ENCODE data around the gene CYP46A1.
"Not testable (repeated sequence)": the region's sequence is repeated elsewhere in the genome, so short reads cannot be mapped to it uniquely, and the experiment has no call there.

Gene CYP46A1

GRCh38 chr14:99656171-99656570 is 27.9 kb upstream of the CYP46A1 start:
- no peak for DNase-seq (ENCODE audit: extremely low read depth in 1 of 2, low read depth in 1 of 2)

GRCh38 chr14:99657645-99658155 is 26.4 kb upstream of the CYP46A1 start:
- DNase-seq (ENCODE audit: extremely low read depth in 1 of 2, low read depth in 1 of 2): no peak

GRCh38 chr14:99658218-99658845 is 25.8 kb upstream of the CYP46A1 start:
- DNase-seq (ENCODE audit: extremely low read depth in 1 of 2, low read depth in 1 of 2): no peak

GRCh38 chr14:99659333-99659741 is 24.8 kb upstream of the CYP46A1 start:
- DNase-seq (ENCODE audit: extremely low read depth in 1 of 2, low read depth in 1 of 2): no peak

- no peak for DNase-seq (ENCODE audit: extremely low read depth in 1 of 2, low read depth in 1 of 2)
These were observed 24.0 kb upstream of the CYP46A1 start for GRCh38 chr14:99660006-99660566.

DNA sequence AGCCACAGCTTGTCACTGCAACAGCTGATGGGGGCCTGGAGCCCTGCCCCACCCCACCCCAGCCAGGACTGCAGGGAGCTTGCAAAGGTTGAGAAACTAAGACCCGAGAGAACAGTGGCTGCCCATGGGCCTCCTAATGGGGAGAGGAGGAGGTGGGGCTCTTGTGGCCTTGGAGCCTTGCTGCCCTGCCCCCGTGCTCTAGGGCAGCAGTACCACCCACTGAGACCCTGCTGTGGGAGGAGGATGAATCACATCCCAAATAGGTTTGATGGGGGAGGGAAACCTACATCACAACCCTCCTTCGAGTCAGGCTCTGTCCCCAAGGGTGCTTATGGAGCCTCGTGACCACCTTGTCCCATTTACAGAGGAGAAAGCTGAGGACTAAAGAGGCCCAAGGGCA is 23.3 kb upstream of the CYP46A1 start:
- no peak for DNase-seq (ENCODE audit: extremely low read depth in 1 of 2, low read depth in 1 of 2)

DNA sequence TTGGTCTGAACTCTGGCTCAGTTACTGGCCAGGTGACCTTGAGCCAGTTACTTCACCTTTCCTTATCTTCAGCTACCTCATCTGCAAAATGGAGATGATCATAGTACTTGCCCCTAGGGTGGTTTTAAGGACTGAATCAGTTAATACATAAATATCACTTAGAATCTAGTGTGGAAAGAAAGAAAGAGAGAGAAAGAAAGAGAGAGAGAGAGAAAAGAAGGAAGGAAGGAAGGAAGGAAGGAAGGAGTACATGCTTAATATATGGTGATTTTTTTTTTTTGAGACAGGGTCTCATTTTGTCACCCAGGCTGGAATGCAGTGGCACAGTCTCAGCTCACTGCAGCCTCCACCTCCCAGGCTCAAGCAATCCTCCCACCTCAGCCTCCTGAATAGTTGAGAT is 22.9 kb upstream of the CYP46A1 start:
- DNase-seq (ENCODE audit: extremely low read depth in 1 of 2, low read depth in 1 of 2): not testable (repeated sequence)

DNA sequence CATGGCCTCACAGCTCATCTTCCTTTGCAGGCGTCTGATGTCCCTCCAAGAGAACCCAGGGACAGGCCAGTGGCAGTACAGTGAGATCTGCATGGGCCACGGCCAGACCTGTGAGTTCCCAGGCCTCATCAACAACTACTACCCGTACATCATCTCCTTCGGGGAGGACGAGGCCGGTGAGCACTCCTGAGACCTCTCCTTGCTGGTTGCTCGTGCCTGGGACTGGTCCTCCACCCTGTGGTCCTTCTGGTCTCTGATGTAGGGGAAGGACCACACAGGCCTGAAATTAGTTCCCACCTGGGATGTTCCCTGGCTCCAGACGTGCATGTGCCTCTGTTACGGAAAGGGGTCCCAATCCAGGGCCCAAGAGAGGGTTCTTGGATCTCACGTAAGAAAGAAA is 21.3 kb upstream of the CYP46A1 start:
- DNase-seq (ENCODE audit: extremely low read depth in 1 of 2, low read depth in 1 of 2): no peak

- DNase-seq (ENCODE audit: extremely low read depth in 1 of 2, low read depth in 1 of 2): no peak
These were observed 20.6 kb upstream of the CYP46A1 start for GRCh38 chr14:99663386-99664057.

- no peak for DNase-seq (ENCODE audit: extremely low read depth in 1 of 2, low read depth in 1 of 2)
These were observed 19.8 kb upstream of the CYP46A1 start for GRCh38 chr14:99664058-99664936.

DNA sequence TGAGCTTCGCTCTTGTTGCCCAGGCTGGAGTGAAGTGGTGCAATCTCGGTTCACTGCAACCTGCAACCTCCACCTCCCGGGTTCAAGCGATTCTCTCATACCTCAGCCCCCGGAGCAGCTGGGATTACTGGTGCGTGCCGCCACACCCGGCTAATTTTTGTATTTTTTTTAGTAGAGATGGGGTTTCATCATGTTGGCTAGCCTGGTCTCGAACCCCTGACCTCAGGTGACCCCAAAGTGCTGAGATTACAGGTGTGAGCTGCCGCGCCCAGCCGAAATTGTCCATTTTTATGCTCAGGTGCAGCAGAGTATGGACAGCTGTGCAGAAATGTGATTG is 19.2 kb upstream of the CYP46A1 start:
- DNase-seq (ENCODE audit: extremely low read depth in 1 of 2, low read depth in 1 of 2): no peak

GRCh38 chr14:99666533-99666932 is 17.6 kb upstream of the CYP46A1 start:
- DNase-seq (ENCODE audit: extremely low read depth in 1 of 2, low read depth in 1 of 2): no peak

DNA sequence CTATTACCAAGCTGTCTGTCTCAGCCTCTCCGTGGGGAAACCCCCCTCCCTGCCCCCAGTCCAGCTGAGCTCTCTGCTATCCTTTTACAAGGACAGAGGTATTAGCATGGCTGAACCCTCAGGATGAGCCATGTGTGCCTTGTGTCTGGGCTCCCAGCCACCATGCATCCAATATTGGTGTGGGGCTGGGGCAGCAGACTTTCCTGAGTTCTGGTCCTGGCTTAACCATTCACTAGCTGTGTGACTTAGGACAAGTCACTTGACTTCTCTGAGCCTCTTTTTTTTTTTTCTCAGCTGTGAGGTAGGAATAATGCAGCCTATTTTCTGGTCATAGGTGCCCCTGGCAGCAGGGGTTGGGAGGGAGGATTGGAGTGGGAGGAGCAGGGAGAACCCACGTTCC is 17.1 kb upstream of the CYP46A1 start:
- DNase-seq (ENCODE audit: extremely low read depth in 1 of 2, low read depth in 1 of 2): no peak

- DNase-seq (ENCODE audit: extremely low read depth in 1 of 2, low read depth in 1 of 2): no peak
These were observed 16.3 kb upstream of the CYP46A1 start for GRCh38 chr14:99667821-99668220.

DNA sequence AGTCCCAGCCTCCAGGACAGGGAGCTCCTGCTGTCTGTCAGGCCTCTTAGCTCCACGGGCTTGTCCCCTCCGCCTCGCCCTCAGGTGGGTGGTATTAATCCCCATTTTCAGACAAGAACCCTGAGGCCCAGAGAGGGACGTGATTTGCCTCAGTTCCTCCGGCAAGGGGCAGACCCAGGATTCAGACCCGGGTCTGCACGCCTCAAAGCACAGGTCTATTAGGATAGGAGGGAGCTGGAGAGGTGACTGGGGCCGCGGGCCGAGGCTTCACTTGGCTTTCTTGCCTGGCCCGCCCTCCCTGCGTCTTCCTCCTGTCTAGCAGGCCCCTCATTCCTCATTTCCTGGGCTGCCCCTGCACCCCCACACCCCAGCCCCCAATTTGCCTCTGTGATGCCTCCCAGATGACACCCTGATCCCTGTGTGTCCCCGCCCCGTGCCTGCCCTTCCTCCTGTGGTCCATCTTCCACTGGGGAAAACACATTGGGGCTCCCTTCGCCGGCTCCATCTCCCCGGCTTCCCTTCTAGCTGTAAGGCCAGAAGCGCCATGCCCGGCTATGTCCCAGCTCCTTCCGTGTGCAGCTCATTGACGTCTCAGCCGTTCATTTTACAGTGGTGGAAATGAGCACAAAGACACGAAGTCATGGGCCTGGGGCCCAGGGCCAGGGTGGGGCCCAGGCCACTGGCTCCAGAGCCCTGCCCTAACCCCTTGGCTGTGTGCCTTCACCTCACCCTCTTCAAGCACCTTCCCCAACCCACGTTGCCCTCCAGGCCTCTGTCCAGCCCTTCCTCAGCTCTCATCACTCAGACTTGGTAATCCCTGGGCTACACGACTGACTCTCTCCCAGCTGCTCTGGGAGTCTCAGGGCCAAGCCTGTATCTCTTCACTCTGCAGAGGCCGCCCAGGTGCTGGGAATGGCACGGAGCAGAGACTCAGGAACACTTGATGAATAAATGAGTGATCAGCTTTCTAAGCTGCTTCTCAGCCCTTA is 15.5 kb upstream of the CYP46A1 start:
- DNase-seq (ENCODE audit: extremely low read depth in 1 of 2, low read depth in 1 of 2): no peak

DNA sequence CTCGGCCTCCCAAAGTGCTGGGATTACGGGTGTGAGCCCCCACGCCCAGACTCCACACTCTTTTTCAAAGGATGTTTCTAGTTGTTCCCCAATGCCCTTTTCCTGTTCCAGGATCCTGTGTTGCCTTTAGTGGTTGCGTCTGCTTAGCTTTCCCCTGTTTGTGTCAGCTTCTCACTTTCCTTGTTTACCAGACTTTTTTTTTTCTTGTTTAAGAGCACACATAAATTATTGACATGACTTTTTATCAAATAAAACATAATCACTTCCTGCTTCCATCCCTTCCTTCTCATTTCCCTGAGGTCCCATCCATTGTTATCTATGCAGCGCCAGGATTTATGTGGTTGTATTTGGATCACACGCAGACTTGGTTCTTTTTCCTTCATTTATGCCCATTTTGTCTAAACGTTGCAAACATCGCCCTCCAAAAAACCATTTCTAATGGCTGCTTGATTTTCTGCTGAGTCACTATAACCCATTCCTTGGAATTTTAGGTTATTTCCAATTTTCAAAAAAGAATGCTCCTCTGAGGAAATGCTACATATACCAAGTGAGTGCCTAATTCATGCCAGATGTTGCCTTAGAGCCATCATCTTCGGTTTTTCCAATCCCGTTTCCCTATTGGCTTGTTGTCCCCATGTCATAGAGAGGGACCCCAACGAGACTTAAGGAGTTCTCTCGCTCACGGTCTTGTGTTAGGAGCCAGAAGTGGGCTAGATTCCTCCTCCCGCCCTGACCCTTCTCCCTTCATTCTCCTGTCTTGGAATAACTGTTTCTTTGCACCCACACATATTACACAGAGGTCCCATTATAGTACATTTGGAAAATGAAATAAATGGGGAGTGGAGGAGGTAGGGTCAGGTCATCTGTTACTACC is 13.5 kb upstream of the CYP46A1 start:
- DNase-seq (ENCODE audit: extremely low read depth in 1 of 2, low read depth in 1 of 2): no peak

DNA sequence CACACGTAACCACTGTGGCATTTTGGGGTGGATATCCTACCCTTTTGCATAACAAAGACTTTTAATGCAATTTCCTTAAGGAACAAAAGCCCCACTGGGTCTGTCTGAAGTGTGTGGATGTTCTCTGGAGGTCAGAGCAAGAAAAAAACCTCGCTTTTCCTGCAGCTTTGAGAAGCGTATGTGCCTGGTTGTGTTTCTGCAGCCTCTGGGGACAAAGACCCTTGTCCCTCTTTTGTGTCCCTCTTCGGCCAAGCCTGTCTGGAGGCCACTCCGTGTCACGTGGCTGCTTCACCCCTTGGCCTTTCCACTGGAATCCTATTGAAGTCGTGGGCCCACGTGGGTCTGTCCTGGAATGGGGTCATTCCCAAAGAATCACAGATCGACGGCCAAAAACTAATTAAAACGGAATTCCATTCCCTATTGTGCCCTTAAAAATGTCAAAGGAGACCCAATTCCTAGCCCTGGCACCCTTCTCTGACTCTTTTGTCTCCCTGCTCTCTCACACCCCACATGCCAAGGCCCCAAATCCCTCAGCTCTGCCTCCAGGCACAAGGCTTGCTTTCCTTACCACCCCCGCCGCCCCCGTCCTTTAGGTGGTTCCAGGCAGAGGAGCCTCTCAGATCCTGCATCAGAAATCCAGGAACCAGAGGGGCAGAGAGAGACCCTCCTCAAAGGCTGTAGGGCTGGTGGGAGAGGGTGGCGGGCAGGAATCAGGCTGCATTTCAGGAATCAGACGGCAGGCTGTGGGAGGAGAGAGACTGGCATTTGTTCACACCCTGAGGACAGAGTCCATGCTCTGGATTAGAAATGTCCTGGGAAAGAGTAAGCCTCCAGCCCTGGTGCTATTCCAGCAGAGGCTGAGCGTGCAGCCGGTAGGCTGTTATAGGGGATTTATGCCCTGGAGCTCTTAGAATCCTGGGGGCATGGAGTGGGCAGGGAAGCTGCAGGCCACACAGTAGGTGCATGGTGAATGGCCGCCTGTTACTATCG is 12.6 kb upstream of the CYP46A1 start:
- no peak for DNase-seq (ENCODE audit: extremely low read depth in 1 of 2, low read depth in 1 of 2)
